GM23338 (cell line): ENCODE data around the gene THSD4.

Source experiments
- CREB1 ChIP-seq: fragments of 250-450 bp; sonication (Bioruptor Pico); IDR thresholded peaks from 2 replicates; pipeline ENCODE4 v1.5.0; 2020; ENCODE audit warnings: low read depth, mild to moderate bottlenecking, moderate library complexity
- CTCF ChIP-seq, 2 experiments: fragments of 200-600 bp in 1 of 2; sonication (generic) in 1 of 2; conservative IDR thresholded peaks; 2 replicates each; pipeline versions ENCODE4 v1.5.1 to v1.6.1; 2016 to 2017; ENCODE audit warnings: antibody characterized with exemption in 2 of 2, low read depth in 2 of 2, mild to moderate bottlenecking in 2 of 2, moderate library complexity in 1 of 2
- EZH2 ChIP-seq: fragments of 200-600 bp; sonication (generic); IDR thresholded peaks from one replicate; pipeline ENCODE4 v1.8.0; 2017; ENCODE audit warnings: antibody characterized with exemption, mild to moderate bottlenecking, low read depth; ENCODE audit not compliant: unreplicated experiment
- POLR2AphosphoS5 ChIP-seq: IDR thresholded peaks from 2 replicates; pipeline ENCODE4 v1.6.1; 2016; ENCODE audit warnings: antibody characterized with exemption, low read depth
- REST ChIP-seq: IDR thresholded peaks from one replicate; pipeline ENCODE4 v1.6.1; 2018; ENCODE audit warnings: antibody characterized with exemption; ENCODE audit not compliant: unreplicated experiment

GRCh38 chr15:71626596-71627088, 511.4 kb downstream of the THSD4 start:
- no peak for TF ChIP-seq CTCF (conservative IDR thresholded peaks at IDR 0.05; ENCODE audit: low read depth in 2 of 2)
- TF ChIP-seq REST, result no peak
- TF ChIP-seq POLR2AphosphoS5, result no peak
- TF ChIP-seq EZH2, result no peak
- no peak for TF ChIP-seq CREB1
